H1 (cell line): ENCODE data around the gene NBAS. TPM values are rescaled to one million over a fixed set of nuclear protein-coding genes. Genes with fewer than 3 reads are reported as not detected.

ENCODE experiments used
- CTCF ChIA-PET: fragments of 300-600 bp; sonication (Branson Sonifier 250); formaldehyde crosslinking; loops from one replicate; lab custom pipeline; 2021; ENCODE audit not compliant: partially characterized antibody; lab: Charles Lee
- POLR2A ChIA-PET: fragments of 300-600 bp; sonication (Branson Sonifier 250); formaldehyde crosslinking; loops from one replicate; lab custom pipeline; 2021; ENCODE audit warnings: inconsistent platforms; ENCODE audit not compliant: partially characterized antibody; lab: Charles Lee
- DNase-seq, 2 experiments: peaks; one replicate each; pipeline versions ENCODE4 v3.0.0 to v3.0.0-alpha.2; 2010 to 2022; ENCODE audit warnings: low spot score in 2 of 2, low read depth in 1 of 2, mixed read lengths in 1 of 2
- FAIRE-seq: peaks from 2 replicates; lab custom pipeline; 2011; peaks lifted over from hg19 to GRCh38; lab: Jason Lieb, UNC
- H2AFZ ChIP-seq: 2 replicates; pipeline ENCODE4 v1.8.1; 2012; ENCODE audit warnings: low read length, inconsistent platforms
- H2AK5ac ChIP-seq: 2 replicates; pipeline ENCODE4 v1.6.1; 2013; ENCODE audit warnings: low read depth, low read length
- H2BK120ac ChIP-seq: replicated peaks from 2 replicates; pipeline ENCODE3; 2013; ENCODE audit warnings: low read depth, low read length, inconsistent platforms
- H2BK12ac ChIP-seq: 2 replicates; pipeline ENCODE4 v1.6.1; 2013; ENCODE audit warnings: low read depth, low read length
- H2BK15ac ChIP-seq: 2 replicates; pipeline ENCODE4 v1.6.1; 2013; ENCODE audit warnings: low read length
- H2BK20ac ChIP-seq: 2 replicates; pipeline ENCODE4 v1.6.1; 2013; ENCODE audit warnings: low read length
- H2BK5ac ChIP-seq: 2 replicates; pipeline ENCODE4 v1.6.1; 2013; ENCODE audit warnings: low read depth, low read length
- H3K14ac ChIP-seq: 2 replicates; pipeline ENCODE4 v1.6.1; 2013; ENCODE audit warnings: inconsistent platforms; ENCODE audit not compliant: insufficient read length
- H3K18ac ChIP-seq: 2 replicates; pipeline ENCODE4 v1.6.1; 2013; ENCODE audit warnings: low read length; ENCODE audit errors: extremely low read depth
- H3K23ac ChIP-seq: 2 replicates; pipeline ENCODE4 v1.6.1; 2013; ENCODE audit warnings: inconsistent platforms; ENCODE audit not compliant: insufficient read length
- H3K23me2 ChIP-seq: 2 replicates; pipeline ENCODE4 v1.6.1; 2013; ENCODE audit warnings: low read depth, low read length
- H3K27ac ChIP-seq: 2 replicates; pipeline ENCODE4 v1.6.1; 2011; ENCODE audit warnings: low read depth, low read length, inconsistent platforms
- H3K27me3 ChIP-seq, 4 experiments: replicated peaks in 1 of 4; 1 replicate in 1 of 4; 2 replicates in 3 of 4; pipeline versions ENCODE4 v1.6.1 to v1.8.1; 2011 to 2013; ENCODE audit warnings: low read length in 3 of 4, mild to moderate bottlenecking in 3 of 4, inconsistent platforms in 2 of 4, mixed read lengths in 2 of 4, moderate library complexity in 1 of 4; ENCODE audit not compliant: control insufficient read depth in 3 of 4, insufficient read depth in 3 of 4; ENCODE audit errors: extremely low read depth in 1 of 4
- H3K36me3 ChIP-seq, 4 experiments: 2 replicates each; pipeline versions ENCODE4 v1.6.1 to v1.8.1; 2011 to 2013; ENCODE audit warnings: mild to moderate bottlenecking in 4 of 4, low read length in 3 of 4, moderate library complexity in 2 of 4, control low read depth in 1 of 4, inconsistent platforms in 1 of 4; ENCODE audit not compliant: insufficient read depth in 4 of 4, control insufficient read depth in 2 of 4
- H3K4ac ChIP-seq: replicated peaks from 2 replicates; pipeline ENCODE3; 2013; ENCODE audit warnings: low read length, low read depth, mixed read lengths, inconsistent platforms; ENCODE audit not compliant: insufficient read length
- H3K4me1 ChIP-seq, 4 experiments: replicated peaks in 1 of 4; 1 replicate in 1 of 4; 2 replicates in 3 of 4; pipeline versions ENCODE4 v1.6.1 to v1.8.1; 2011 to 2013; ENCODE audit warnings: low read length in 3 of 4, inconsistent platforms in 2 of 4, mixed read lengths in 1 of 4; ENCODE audit not compliant: insufficient read depth in 4 of 4, control insufficient read depth in 3 of 4
- H3K4me2 ChIP-seq, 2 experiments: 2 replicates each; pipeline versions ENCODE4 v1.6.1 to v1.8.1; 2011 to 2013; ENCODE audit warnings: low read depth in 2 of 2, low read length in 2 of 2, control low read depth in 1 of 2, inconsistent platforms in 1 of 2, mild to moderate bottlenecking in 1 of 2; ENCODE audit not compliant: insufficient read depth in 1 of 2
- H3K4me3 ChIP-seq, 4 experiments: fragments of 200-600, 300-600 bp in 1 of 4; sonication (generic), shearing (Covaris generic), sonication (Bioruptor Twin) in 1 of 4; 2 replicates each; pipeline versions ENCODE4 v1.5.1 to v1.8.1; 2011 to 2016; ENCODE audit warnings: low read length in 4 of 4, low read depth in 3 of 4, control low read depth in 2 of 4, inconsistent platforms in 2 of 4, mild to moderate bottlenecking in 2 of 4, mixed read lengths in 1 of 4, moderate library complexity in 1 of 4; ENCODE audit not compliant: insufficient read depth in 2 of 4; ENCODE audit errors: extremely low read depth in 1 of 4
- H3K56ac ChIP-seq: replicated peaks from 2 replicates; pipeline ENCODE3; 2013; ENCODE audit warnings: low read depth, mild to moderate bottlenecking, mixed read lengths, low read length, inconsistent platforms; ENCODE audit not compliant: insufficient read length
- H3K79me1 ChIP-seq: 2 replicates; pipeline ENCODE4 v1.6.1; 2013; ENCODE audit warnings: low read depth, low read length, control low read depth
- H3K79me2 ChIP-seq, 2 experiments: 2 replicates each; pipeline versions ENCODE4 v1.6.1 to v1.8.1; 2012 to 2013; ENCODE audit warnings: low read length in 2 of 2, mild to moderate bottlenecking in 2 of 2, inconsistent platforms in 1 of 2; ENCODE audit not compliant: insufficient read depth in 2 of 2, control insufficient read depth in 1 of 2
- H3K9ac ChIP-seq, 4 experiments: replicated peaks in 1 of 4; 1 replicate in 1 of 4; 2 replicates in 3 of 4; pipeline versions ENCODE4 v1.6.1 to v1.8.1; 2011 to 2013; ENCODE audit warnings: low read depth in 3 of 4, low read length in 3 of 4, control low read depth in 2 of 4, mild to moderate bottlenecking in 2 of 4, moderate library complexity in 2 of 4, inconsistent platforms in 1 of 4; ENCODE audit errors: extremely low read depth in 1 of 4
- H3K9me3 ChIP-seq, 2 experiments: 2 replicates each; pipeline versions ENCODE4 v1.6.1 to v1.8.1; 2012 to 2013; ENCODE audit warnings: mild to moderate bottlenecking in 2 of 2, moderate library complexity in 2 of 2, control low read depth in 1 of 2, inconsistent platforms in 1 of 2, low read depth in 1 of 2, low read length in 1 of 2, mixed read lengths in 1 of 2; ENCODE audit not compliant: insufficient read depth in 2 of 2
- H4K20me1 ChIP-seq, 2 experiments: replicated peaks in 1 of 2; 2 replicates each; pipeline versions ENCODE3 to v1.8.1; 2011 to 2013; ENCODE audit warnings: inconsistent platforms in 2 of 2, low read length in 2 of 2, mild to moderate bottlenecking in 1 of 2; ENCODE audit not compliant: insufficient read depth in 2 of 2, control insufficient read depth in 1 of 2
- H4K5ac ChIP-seq: 2 replicates; pipeline ENCODE4 v1.6.1; 2013; ENCODE audit warnings: low read length, low read depth, mixed read lengths, inconsistent platforms; ENCODE audit not compliant: insufficient read length
- H4K8ac ChIP-seq: 2 replicates; pipeline ENCODE4 v1.8.0; 2013; ENCODE audit warnings: mild to moderate bottlenecking, moderate library complexity, low read length, inconsistent platforms; ENCODE audit not compliant: insufficient read depth; ENCODE audit errors: extremely low read depth
- H4K91ac ChIP-seq: replicated peaks from 2 replicates; pipeline ENCODE3; 2013; ENCODE audit warnings: low read length, mixed read lengths, inconsistent platforms; ENCODE audit not compliant: insufficient read length
- EGR1 ChIP-seq: IDR thresholded peaks from 2 replicates; pipeline ENCODE4 v1.6.1; 2011; ENCODE audit warnings: low read depth, low read length, borderline replicate concordance
- GABPA ChIP-seq: IDR thresholded peaks from 2 replicates; pipeline ENCODE4 v1.6.1; 2011; ENCODE audit warnings: mild to moderate bottlenecking, low read length, moderate library complexity, borderline replicate concordance; ENCODE audit not compliant: insufficient read depth
- NRF1 ChIP-seq: IDR thresholded peaks from 2 replicates; pipeline ENCODE4 v1.6.1; 2011; ENCODE audit warnings: mild to moderate bottlenecking, low read depth, low read length, improper control_type of control experiment
- RBBP5 ChIP-seq: IDR thresholded peaks from 2 replicates; pipeline ENCODE4 v1.7.1; 2012; ENCODE audit warnings: low read depth, mild to moderate bottlenecking, inconsistent platforms, low read length, moderate library complexity, borderline replicate concordance
- SIN3A ChIP-seq, 2 experiments: IDR thresholded peaks in 1 of 2; conservative IDR thresholded peaks in 1 of 2; 2 replicates each; pipeline ENCODE4 v1.6.1; 2011 to 2012; ENCODE audit warnings: low read length in 2 of 2, improper control_type of control experiment in 1 of 2, low read depth in 1 of 2, mild to moderate bottlenecking in 1 of 2
- SIX5 ChIP-seq: IDR thresholded peaks from 2 replicates; pipeline ENCODE4 v1.6.1; 2011; ENCODE audit warnings: mild to moderate bottlenecking, low read depth, low read length
- SP1 ChIP-seq: IDR thresholded peaks from 2 replicates; pipeline ENCODE4 v1.6.1; 2011; ENCODE audit warnings: low read depth, low read length
- TAF7 ChIP-seq: optimal IDR thresholded peaks from 2 replicates; pipeline ENCODE3; 2011; ENCODE audit warnings: low read depth, mild to moderate bottlenecking, inconsistent platforms, low read length, moderate library complexity, borderline replicate concordance
- TCF12 ChIP-seq: IDR thresholded peaks from 2 replicates; pipeline ENCODE4 v1.6.1; 2011; ENCODE audit warnings: low read depth, mild to moderate bottlenecking, low read length
- USF2 ChIP-seq: IDR thresholded peaks from 2 replicates; pipeline ENCODE4 v1.6.1; 2011; ENCODE audit warnings: low read length, improper control_type of control experiment
- WGBS, 2 experiments: shearing (Covaris generic) in 1 of 2; methylation state at CpG; one replicate each; pipeline versions ENCODE4 v1.1.6 to v1.1.7; 2013 to 2015; ENCODE audit warnings: low lambda C conversion rate in 2 of 2, mixed read lengths in 2 of 2, inconsistent platforms in 1 of 2, low coverage in 1 of 2, missing lambda C conversion rate in 1 of 2; ENCODE audit not compliant: insufficient replicate concordance in 2 of 2, insufficient coverage in 1 of 2, insufficient read length in 1 of 2; ENCODE audit errors: extremely low coverage in 1 of 2, missing lambda C conversion rate in 1 of 2; 5-methylcytosine and 5-hydroxymethylcytosine counted together
- polyA plus RNA-seq, 7 experiments: library from polyadenylated mRNA; depleted of rRNA in 3 of 7; stranded (reverse) in 5 of 7; unstranded in 2 of 7; fragments of >200 nt in 5 of 7; fragments of 200-250 nt in 2 of 7; gene quantifications; 1 replicate in 5 of 7; 2 replicates in 1 of 7; 4 replicates in 1 of 7; pipeline versions ENCODE4 v1.2.1 to v1.2.3, GENCODE V29; 2011 to 2013; ENCODE audit warnings: missing spikeins in 2 of 7, mixed read lengths in 2 of 7
- total RNA-seq: library from RNA; stranded (reverse); fragmentation: NEBNext Ultra II Directional; extraction: Animal tissue kit (Norgen Biotek cat#: 25700); gene quantifications from 2 replicates; pipeline ENCODE4 v1.2.1, GENCODE V29; 2021
- TF ChIP-seq, protein P1 (sequence below): IDR thresholded peaks from 2 replicates; pipeline ENCODE4 v1.6.1; 2011; ENCODE audit warnings: low read depth, mild to moderate bottlenecking, low read length; ENCODE audit not compliant: insufficient read depth
- TF ChIP-seq, protein P2 (sequence below): IDR thresholded peaks from 2 replicates; pipeline ENCODE4 v1.6.1; 2012; ENCODE audit warnings: inconsistent platforms

NBAS gene
- total and polyA plus RNA-seq, 2 of the 8 experiments (the other 6 are each of a cell fraction or from before 2014, with no cell fraction given): 19.6 to 34.8 TPM

GRCh38 chr2:15435474-15435873 is 125.7 kb downstream of the NBAS start:
- ChIA-PET POLR2A (no interaction called here), CTCF (no interaction called here)
- H3K4me3 ChIP-seq: no peak overlapping the region
- TF ChIP-seq, protein P1, sequence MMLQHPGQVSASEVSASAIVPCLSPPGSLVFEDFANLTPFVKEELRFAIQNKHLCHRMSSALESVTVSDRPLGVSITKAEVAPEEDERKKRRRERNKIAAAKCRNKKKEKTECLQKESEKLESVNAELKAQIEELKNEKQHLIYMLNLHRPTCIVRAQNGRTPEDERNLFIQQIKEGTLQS: no peak
- TF ChIP-seq SP1 (no peak), SIN3A (conservative IDR thresholded peaks at IDR 0.05 in 1 of 2, IDR thresholded peaks at IDR 0.05 in 1 of 2; ENCODE audit: low read depth in 1 of 2, low read length in 2 of 2) (no peak), TCF12 (no peak), GABPA (no peak), SIX5 (no peak), USF2 (no peak), NRF1 (no peak), RBBP5 (no peak), EGR1 (no peak), TAF7 (no peak)
- TF ChIP-seq, protein P2, sequence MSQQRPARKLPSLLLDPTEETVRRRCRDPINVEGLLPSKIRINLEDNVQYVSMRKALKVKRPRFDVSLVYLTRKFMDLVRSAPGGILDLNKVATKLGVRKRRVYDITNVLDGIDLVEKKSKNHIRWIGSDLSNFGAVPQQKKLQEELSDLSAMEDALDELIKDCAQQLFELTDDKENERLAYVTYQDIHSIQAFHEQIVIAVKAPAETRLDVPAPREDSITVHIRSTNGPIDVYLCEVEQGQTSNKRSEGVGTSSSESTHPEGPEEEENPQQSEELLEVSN: no peak

More at GRCh38 chr2:15435474-15435873, 125.7 kb downstream of the NBAS start:
- Histone ChIP-seq H3K9ac (no peak overlapping the region), H4K20me1 (no peaks in the 10 kb centered on the region), H3K18ac (no peak overlapping the region), H2BK15ac (no peak overlapping the region), H3K27me3 (no peaks in the 10 kb centered on the region), H2BK120ac (no peak overlapping the region), H2BK5ac (no peak overlapping the region), H3K23ac (no peak overlapping the region), H3K36me3 (no peaks in the 10 kb centered on the region), H3K4me2 (no peak overlapping the region), H3K27ac (no peak overlapping the region), H3K79me1 (no peaks in the 10 kb centered on the region), H2BK12ac (no peak overlapping the region), H3K56ac (no peak overlapping the region), H3K79me2 (no peaks in the 10 kb centered on the region), H3K23me2 (no peaks in the 10 kb centered on the region), H3K9me3 (peaks cover 4 to 9% of the 10 kb centered on the region in 2 experiments; a peak in 3 of 4 replicates), H3K4ac (no peak overlapping the region), H4K91ac (no peak overlapping the region), H2AFZ (no peak overlapping the region), H2AK5ac (no peak overlapping the region), H3K4me1 (no peaks in the 10 kb centered on the region), H3K14ac (no peak overlapping the region), H2BK20ac (no peak overlapping the region), H4K8ac (no peak overlapping the region), H4K5ac (no peak overlapping the region)
- FAIRE-seq: no peak
- no peak for DNase-seq
- WGBS, 2 experiments: 72% methylated on average over 5 of the region's 5 CpGs; no CpG with 5 or more reads in 1 of the 2 experiments
